Pancreas (tissue), 10 donors: ENCODE data around the gene SLC8A1. TPM values are rescaled to one million over a fixed set of nuclear protein-coding genes. Genes with fewer than 3 reads are reported as not detected.

Experiments
- ATAC-seq, 4 donors: fragments of 200-7000 bp; cut with Tn5 transposase; one replicate each; pipeline versions ENCODE4 v1.8.0 to v1.9.1; 2020; ENCODE audit warnings: mild to moderate bottlenecking in 4 of 4, moderate library complexity in 4 of 4
- DNase-seq, 6 donors: peaks; one replicate each; pipeline ENCODE4 v3.0.0-alpha.2; 2020
- FAIRE-seq: peaks from 2 replicates; lab custom pipeline; 2012; peaks lifted over from hg19 to GRCh38; lab: Jason Lieb, UNC
- H3K27ac ChIP-seq, 4 donors: fragments of 200-600 bp; sonication (generic); 1 replicate in 3 of 4; 2 replicates in 1 of 4; pipeline versions ENCODE4 v1.5.0 to v1.8.0; 2020
- H3K27me3 ChIP-seq, 4 donors: fragments of 200-600 bp; one replicate each; pipeline ENCODE4 v1.8.0; 2021
- H3K36me3 ChIP-seq, 3 donors: fragments of 200-600 bp; sonication (generic) in 1 of 3; one replicate each; pipeline versions ENCODE4 v1.5.0 to v1.8.0; 2020 to 2021
- H3K4me1 ChIP-seq, 3 donors: fragments of 200-600 bp; one replicate each; pipeline ENCODE4 v1.8.0; 2021
- H3K4me3 ChIP-seq, 4 donors: fragments of 200-600 bp; sonication (generic) in 2 of 4; one replicate each; pipeline versions ENCODE4 v1.5.0 to v1.8.0; 2020 to 2021
- H3K9me3 ChIP-seq, 4 donors: fragments of 200-600 bp; one replicate each; pipeline ENCODE4 v1.8.0; 2021
- WGBS, 2 donors: extraction: QIAGEN DNeasy Blood & Tissue Kit; methylation state at CpG; one replicate each; pipeline ENCODE4 v1.1.7; 2013; 5-methylcytosine and 5-hydroxymethylcytosine counted together
- intact Hi-C, 3 donors: fragments of 100-400 bp; cut with DNase I; formaldehyde crosslinking; loops; one replicate each; pipeline versions ENCODE4 v1.11.1 to v1.14.2; 2022
- polyA plus RNA-seq, 2 donors: library from polyadenylated mRNA; stranded (reverse); fragments of 200-250 nt; gene quantifications; one replicate each; pipeline ENCODE4 v1.2.3, GENCODE V29; 2013
- total RNA-seq, 6 donors: library from RNA; stranded (reverse); fragmentation: NEBNext Ultra II Directional in 4 of 6; extraction: Animal tissue kit (Norgen Biotek cat#: 25700) in 4 of 6; gene quantifications; one replicate each; pipeline versions ENCODE4 v1.2.1 to v1.2.4, GENCODE V29; 2021 to 2023
- TF ChIP-seq, protein P1 (sequence below), 4 donors: fragments of 200-600 bp; sonication (generic) in 3 of 4; IDR thresholded peaks; one replicate each; pipeline versions ENCODE4 v1.5.0 to v1.8.0; 2021; ENCODE audit warnings: antibody characterized with exemption in 4 of 4
- donor health status: healthy with polysubstance abuse.
- donor health status: DM: no; HTN: no; CAD: no; lungs with moderate emphysema.
- donor health status: DM: no; HTN: no; CAD: no.
- donor health status: control.
- donor health status: control.
- donor health status: Bipolar disorder and iron deficiency.
- donor health status: DM: yes; HTN: yes; CAD: no.
- donor health status: DM: no; HTN: no; CAD: no.
- donor health status: DM: no; HTN: no; CAD: no.
- donor health status: DM: yes; HTN: yes; CAD: no.

SLC8A1 gene
- total and polyA plus RNA-seq, 8 donors = 0.19 to 12.4 (median 2.3) TPM

DNA sequence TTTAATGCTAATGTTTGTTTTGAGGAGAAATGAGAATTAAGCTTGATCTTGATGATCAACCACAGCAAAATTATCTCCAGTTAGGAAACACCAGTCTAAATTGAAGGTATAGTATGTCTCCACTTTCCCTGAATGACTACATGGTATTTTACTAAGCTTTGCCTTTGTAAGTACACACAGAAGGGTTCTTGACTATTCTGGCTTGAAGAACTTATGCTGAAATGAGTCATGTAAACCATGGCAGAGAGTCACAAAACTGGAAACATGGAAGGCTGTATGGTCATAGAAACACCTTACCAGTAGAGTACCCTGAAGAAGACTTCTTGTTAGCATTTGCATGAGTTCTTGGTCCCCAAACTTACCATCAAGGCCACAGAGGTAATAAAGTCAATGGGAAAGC is 250.5 kb downstream of the SLC8A1 start:
- ATAC-seq (no peak), DNase-seq (no peak), FAIRE-seq (no peak)
- H3K36me3 ChIP-seq = no peaks in the 10 kb centered on the region
- TF ChIP-seq, protein P1, sequence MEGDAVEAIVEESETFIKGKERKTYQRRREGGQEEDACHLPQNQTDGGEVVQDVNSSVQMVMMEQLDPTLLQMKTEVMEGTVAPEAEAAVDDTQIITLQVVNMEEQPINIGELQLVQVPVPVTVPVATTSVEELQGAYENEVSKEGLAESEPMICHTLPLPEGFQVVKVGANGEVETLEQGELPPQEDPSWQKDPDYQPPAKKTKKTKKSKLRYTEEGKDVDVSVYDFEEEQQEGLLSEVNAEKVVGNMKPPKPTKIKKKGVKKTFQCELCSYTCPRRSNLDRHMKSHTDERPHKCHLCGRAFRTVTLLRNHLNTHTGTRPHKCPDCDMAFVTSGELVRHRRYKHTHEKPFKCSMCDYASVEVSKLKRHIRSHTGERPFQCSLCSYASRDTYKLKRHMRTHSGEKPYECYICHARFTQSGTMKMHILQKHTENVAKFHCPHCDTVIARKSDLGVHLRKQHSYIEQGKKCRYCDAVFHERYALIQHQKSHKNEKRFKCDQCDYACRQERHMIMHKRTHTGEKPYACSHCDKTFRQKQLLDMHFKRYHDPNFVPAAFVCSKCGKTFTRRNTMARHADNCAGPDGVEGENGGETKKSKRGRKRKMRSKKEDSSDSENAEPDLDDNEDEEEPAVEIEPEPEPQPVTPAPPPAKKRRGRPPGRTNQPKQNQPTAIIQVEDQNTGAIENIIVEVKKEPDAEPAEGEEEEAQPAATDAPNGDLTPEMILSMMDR (IDR thresholded peaks at IDR 0.05) = no peak
- no peak overlapping the region for H3K4me3 ChIP-seq
- H3K27ac ChIP-seq = no peak overlapping the region
- H3K9me3 ChIP-seq = no peaks in the 10 kb centered on the region
- no peaks in the 10 kb centered on the region for H3K4me1 ChIP-seq
- intact Hi-C loops = no loop called here
- H3K27me3 ChIP-seq = no peaks in the 10 kb centered on the region

DNA sequence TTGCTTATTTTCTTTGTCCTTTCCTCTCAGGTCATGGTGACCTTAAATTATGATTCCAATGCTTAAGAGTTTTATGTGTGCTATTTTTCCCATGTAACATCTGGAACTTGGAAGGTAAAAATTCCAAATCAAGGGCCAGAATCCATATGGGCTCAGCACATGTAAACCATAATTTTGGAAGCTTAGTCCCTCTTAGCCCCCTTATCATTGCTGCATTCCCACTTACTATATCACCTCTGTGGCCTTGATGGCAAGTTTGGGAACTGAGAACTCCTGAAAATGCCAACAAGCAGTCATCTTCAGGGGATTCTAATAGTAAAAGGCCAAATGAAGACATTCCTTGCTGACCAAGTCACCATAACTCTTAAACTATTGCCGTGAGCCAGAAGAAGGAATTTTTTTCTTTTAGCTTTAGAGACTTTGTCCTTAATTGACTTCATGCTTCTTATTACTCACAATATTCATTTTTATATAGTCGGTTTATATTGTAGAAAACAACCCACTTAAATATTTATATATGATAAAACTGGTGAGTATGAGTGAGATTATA is 251.4 kb downstream of the SLC8A1 start:
- ATAC-seq = no peak
- Histone ChIP-seq H3K9me3 (no peaks in the 10 kb centered on the region), H3K4me3 (no peak overlapping the region), H3K4me1 (no peaks in the 10 kb centered on the region), H3K27ac (no peak overlapping the region), H3K36me3 (no peaks in the 10 kb centered on the region), H3K27me3 (no peaks in the 10 kb centered on the region)
- intact Hi-C loops = no loop called here
- DNase-seq = no peak
- TF ChIP-seq, protein P1 (IDR thresholded peaks at IDR 0.05) = no peak
- WGBS, 2 donors = 61 to 74% methylated on average over 2 of the region's 2 CpGs
- FAIRE-seq = no peak

DNA sequence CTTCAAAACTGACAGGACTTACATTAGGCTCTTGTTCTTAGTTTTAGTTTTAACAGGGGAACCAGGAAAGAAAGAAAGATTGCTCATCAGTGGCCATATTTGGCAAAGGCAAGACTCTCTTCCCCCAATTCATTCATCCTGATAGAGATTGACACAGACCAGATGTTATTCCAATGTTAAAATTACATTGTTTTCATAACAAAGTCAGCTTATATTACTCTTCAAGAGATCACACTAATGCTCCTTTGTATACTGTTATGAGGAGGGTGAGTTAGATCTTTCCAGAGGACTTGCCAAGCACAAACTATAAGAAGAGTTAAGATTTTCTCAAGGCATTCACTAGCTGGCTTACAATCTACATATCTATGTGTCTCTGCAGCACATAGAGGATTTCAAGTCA is 252.1 kb downstream of the SLC8A1 start:
- FAIRE-seq (no peak), ATAC-seq (no peak)

DNA sequence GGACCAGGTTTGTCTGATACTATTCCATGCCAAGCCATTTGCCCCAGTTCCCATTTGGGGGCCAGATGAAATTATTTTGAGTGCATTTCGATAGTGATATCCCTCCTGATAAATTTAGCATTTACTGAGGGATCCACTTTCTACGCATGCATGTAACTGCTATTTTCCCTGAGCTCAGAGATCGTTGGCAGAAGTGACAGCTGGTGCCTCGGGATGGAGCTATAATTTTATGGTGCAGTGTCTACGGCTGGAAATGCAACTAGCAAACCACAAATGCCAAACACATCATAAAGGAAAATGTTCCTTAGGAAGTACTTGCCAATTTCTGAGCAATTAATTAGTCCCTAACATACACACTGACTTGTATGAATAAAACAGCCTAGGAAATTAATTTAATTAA is 254.8 kb downstream of the SLC8A1 start:
- ATAC-seq (no peak), FAIRE-seq (no peak), DNase-seq (no peak)
- H3K9me3 ChIP-seq = no peaks in the 10 kb centered on the region
- no peaks in the 10 kb centered on the region for H3K27me3 ChIP-seq
- no peak overlapping the region for H3K27ac ChIP-seq
- H3K4me3 ChIP-seq = no peak overlapping the region
- H3K4me1 ChIP-seq = peaks cover 0 to 11% (median 4%) of the 10 kb centered on the region in 3 donors
- WGBS, 2 donors = 63 to 69% methylated on average over 5 of the region's 5 CpGs
- intact Hi-C loops = no loop called here
- H3K36me3 ChIP-seq = no peaks in the 10 kb centered on the region
- TF ChIP-seq, protein P1 (IDR thresholded peaks at IDR 0.05) = no peak

More for the DNA sequence above, 252.1 kb downstream of the SLC8A1 start:
- H3K36me3 ChIP-seq = no peaks in the 10 kb centered on the region
- no peaks in the 10 kb centered on the region for H3K9me3 ChIP-seq
- no peaks in the 10 kb centered on the region for H3K27me3 ChIP-seq
- DNase-seq = no peak
- peaks cover 0 to under 1% (median 0%) of the 10 kb centered on the region in 3 donors for H3K4me1 ChIP-seq
- no peak overlapping the region for H3K4me3 ChIP-seq
- intact Hi-C loops = no loop called here
- H3K27ac ChIP-seq = no peak overlapping the region
- TF ChIP-seq, protein P1 (IDR thresholded peaks at IDR 0.05) = no peak

DNA sequence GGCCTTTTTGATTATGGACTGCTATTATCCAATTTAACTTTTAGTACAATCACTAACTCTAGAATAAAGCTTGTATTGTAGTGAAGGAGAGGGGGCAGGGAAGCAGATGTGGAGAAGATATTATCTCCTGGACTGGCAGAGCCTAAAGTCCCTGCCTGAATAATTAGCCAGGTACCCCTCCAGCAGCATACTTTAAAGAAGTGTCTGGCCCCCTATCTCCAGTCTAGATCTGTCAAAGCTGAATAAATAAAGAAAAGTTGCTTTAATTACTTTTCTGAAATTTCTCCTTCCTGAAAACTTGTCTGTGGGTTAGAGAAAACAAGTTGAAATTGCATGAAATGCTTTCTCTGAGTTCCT is 258.2 kb downstream of the SLC8A1 start:
- TF ChIP-seq, protein P1 (IDR thresholded peaks at IDR 0.05) = no peak
- FAIRE-seq = no peak
- H3K36me3 ChIP-seq = no peaks in the 10 kb centered on the region
- no peak for ATAC-seq
- H3K9me3 ChIP-seq = no peaks in the 10 kb centered on the region
- intact Hi-C loops = no loop called here
- H3K4me3 ChIP-seq = no peak overlapping the region
- H3K27me3 ChIP-seq = no peaks in the 10 kb centered on the region
- H3K4me1 ChIP-seq = peaks cover 0 to 11% (median 4%) of the 10 kb centered on the region in 3 donors
- H3K27ac ChIP-seq = no peak overlapping the region
- no peak for DNase-seq
